Type B pancreatic cell (in vitro differentiated cells): ENCODE measurements around the gene MAEA. TPM values are rescaled to one million over a fixed set of nuclear protein-coding genes. Genes with fewer than 3 reads are reported as not detected.

Source experiments
- DNase-seq: peaks from one replicate; pipeline ENCODE4 v3.0.0; 2021; ENCODE audit warnings: mixed read lengths; ENCODE audit not compliant: unreplicated experiment; ENCODE audit errors: extremely low spot score
- H3K27ac Mint-ChIP-seq: 2 replicates; pipeline ENCODE4 v1.8.0; 2021; ENCODE audit warnings: mild to moderate bottlenecking, mixed read lengths
- H3K27me3 Mint-ChIP-seq: 2 replicates; pipeline ENCODE4 v1.8.0; 2021; ENCODE audit warnings: mixed read lengths
- H3K36me3 Mint-ChIP-seq: 2 replicates; pipeline ENCODE4 v1.8.0; 2021; ENCODE audit warnings: mixed read lengths
- H3K4me1 Mint-ChIP-seq: one replicate; pipeline ENCODE4 v1.8.0; 2021; ENCODE audit warnings: mixed read lengths; ENCODE audit not compliant: unreplicated experiment
- H3K4me3 Mint-ChIP-seq: 2 replicates; pipeline ENCODE4 v1.8.0; 2021; ENCODE audit warnings: mild to moderate bottlenecking, mixed read lengths
- H3K9me3 Mint-ChIP-seq: 2 replicates; pipeline ENCODE4 v1.8.0; 2021; ENCODE audit warnings: mixed read lengths
- total RNA-seq: library from RNA; stranded (reverse); gene quantifications from 2 replicates; pipeline ENCODE4 v1.2.1, GENCODE V29; 2021; ENCODE audit warnings: low replicate concordance
- TF ChIP-seq, protein P1 (sequence below): fragments of 200-600 bp; sonication (generic); conservative IDR thresholded peaks from 2 replicates; pipeline ENCODE4 v1.5.0; 2021; ENCODE audit warnings: antibody characterized with exemption, mild to moderate bottlenecking

Gene MAEA
- total RNA-seq, 1 donor from 2014 or later = 81.5 TPM

DNA sequence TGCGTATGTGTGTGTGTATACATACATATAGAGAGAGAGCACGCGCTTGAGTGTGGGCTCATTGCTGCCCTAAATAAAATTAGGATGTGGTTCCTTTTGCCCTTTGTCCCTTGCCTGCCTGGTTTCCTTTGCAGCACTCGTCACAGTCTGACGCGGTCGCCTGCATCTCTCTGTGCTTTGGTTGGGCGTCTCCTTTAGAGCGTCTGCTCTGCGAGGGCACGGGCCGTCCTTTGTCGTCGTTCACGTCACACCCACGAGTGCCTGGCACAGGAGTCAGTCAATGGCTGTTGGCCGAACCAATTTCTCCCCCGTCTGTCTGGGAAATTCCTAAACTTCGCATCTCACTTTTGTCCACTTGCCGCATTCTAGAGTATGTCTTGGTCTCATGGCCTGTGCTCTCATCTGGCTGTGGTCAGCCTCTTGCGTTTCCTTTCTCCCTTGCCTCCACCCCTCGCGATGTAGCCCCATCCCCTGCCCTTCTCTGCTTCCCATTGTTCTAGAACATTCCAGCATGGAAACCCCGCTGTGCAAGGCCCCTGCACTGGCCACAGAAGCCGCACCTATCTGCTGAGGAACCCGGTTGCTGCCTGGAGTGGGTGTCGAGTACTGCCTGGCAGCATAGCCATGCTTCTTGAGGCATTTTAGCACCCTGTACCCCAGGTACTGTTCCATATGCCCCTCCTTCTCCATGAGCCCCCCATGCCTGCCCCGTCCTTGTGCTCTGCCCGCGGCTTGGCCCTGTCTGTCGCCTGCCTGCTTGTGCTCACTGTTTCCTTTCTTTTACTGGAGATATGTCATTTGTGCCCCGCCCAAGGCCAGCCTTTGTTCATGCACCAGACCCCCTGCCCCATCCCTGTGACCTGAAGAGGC is 8.0 kb downstream of the MAEA start:
- Mint-ChIP-seq H3K36me3 (peaks cover 22% of the 10 kb centered on the region), H3K9me3 (no peaks in the 10 kb centered on the region), H3K4me3 (no peak overlapping the region), H3K4me1 (peaks cover 13% of the 10 kb centered on the region), H3K27me3 (no peaks in the 10 kb centered on the region), H3K27ac (peak overlapping the region; percentile 50)
- no peak for DNase-seq
- TF ChIP-seq, protein P1, sequence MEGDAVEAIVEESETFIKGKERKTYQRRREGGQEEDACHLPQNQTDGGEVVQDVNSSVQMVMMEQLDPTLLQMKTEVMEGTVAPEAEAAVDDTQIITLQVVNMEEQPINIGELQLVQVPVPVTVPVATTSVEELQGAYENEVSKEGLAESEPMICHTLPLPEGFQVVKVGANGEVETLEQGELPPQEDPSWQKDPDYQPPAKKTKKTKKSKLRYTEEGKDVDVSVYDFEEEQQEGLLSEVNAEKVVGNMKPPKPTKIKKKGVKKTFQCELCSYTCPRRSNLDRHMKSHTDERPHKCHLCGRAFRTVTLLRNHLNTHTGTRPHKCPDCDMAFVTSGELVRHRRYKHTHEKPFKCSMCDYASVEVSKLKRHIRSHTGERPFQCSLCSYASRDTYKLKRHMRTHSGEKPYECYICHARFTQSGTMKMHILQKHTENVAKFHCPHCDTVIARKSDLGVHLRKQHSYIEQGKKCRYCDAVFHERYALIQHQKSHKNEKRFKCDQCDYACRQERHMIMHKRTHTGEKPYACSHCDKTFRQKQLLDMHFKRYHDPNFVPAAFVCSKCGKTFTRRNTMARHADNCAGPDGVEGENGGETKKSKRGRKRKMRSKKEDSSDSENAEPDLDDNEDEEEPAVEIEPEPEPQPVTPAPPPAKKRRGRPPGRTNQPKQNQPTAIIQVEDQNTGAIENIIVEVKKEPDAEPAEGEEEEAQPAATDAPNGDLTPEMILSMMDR = no peak

DNA sequence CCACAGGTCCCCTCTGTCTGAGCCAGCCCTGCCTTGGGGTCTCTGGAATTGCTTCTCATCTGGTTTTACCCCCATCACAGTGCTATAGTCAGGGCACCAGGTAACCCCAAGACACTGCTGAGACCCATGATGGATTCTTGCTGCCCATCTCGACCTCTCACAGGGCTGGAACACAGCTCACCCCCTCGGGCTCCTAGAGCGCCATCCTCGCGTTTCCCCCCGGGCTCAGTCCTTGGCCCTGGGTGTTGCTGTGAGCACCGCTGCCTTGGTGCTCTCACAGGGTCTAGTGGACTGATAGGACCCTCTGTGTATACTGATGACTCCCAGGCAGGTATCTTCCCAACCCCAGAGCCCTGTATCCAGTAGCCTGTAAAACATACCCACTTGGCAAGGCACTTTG is 8.8 kb downstream of the MAEA start:
- no peaks in the 10 kb centered on the region for H3K9me3 Mint-ChIP-seq
- H3K27ac Mint-ChIP-seq = peak overlapping the region; percentile 50
- TF ChIP-seq, protein P1 = no peak
- H3K4me3 Mint-ChIP-seq = no peak overlapping the region
- no peaks in the 10 kb centered on the region for H3K27me3 Mint-ChIP-seq
- no peak for DNase-seq
- peaks cover 12% of the 10 kb centered on the region for H3K4me1 Mint-ChIP-seq
- peaks cover 22% of the 10 kb centered on the region for H3K36me3 Mint-ChIP-seq

DNA sequence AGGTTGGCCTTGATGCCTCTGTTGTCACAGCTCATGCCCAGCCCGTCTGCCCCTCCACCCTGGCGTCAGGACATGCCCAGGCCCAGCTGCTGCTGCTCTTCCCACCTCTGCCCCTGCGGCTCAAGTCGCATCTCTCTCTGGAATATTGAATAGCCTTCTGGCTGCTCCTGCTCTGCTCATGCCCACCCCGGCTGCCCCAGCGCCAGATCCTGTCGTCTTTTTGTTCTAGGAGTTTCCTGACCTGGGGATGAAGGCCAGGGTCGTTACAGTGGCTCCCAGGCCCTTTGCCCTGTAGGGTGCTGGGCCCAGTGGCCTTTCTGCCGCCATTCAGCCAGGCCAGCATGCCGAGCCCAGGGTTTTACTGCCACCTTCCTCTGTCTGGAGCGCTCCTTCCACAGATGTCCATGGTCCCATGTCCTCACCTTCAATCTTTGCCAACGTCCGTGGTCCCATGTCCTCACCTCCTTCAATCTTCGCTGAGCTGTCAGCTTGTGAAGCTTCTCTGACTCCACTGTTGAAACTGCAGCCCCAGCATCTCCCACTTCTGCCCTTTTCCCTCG is 9.7 kb downstream of the MAEA start:
- TF ChIP-seq, protein P1 = no peak
- Mint-ChIP-seq H3K27ac (peak overlapping the region; percentile 13), H3K4me3 (no peak overlapping the region), H3K4me1 (peaks cover 9% of the 10 kb centered on the region), H3K27me3 (no peaks in the 10 kb centered on the region), H3K36me3 (peaks cover 22% of the 10 kb centered on the region), H3K9me3 (no peaks in the 10 kb centered on the region)
- no peak for DNase-seq

DNA sequence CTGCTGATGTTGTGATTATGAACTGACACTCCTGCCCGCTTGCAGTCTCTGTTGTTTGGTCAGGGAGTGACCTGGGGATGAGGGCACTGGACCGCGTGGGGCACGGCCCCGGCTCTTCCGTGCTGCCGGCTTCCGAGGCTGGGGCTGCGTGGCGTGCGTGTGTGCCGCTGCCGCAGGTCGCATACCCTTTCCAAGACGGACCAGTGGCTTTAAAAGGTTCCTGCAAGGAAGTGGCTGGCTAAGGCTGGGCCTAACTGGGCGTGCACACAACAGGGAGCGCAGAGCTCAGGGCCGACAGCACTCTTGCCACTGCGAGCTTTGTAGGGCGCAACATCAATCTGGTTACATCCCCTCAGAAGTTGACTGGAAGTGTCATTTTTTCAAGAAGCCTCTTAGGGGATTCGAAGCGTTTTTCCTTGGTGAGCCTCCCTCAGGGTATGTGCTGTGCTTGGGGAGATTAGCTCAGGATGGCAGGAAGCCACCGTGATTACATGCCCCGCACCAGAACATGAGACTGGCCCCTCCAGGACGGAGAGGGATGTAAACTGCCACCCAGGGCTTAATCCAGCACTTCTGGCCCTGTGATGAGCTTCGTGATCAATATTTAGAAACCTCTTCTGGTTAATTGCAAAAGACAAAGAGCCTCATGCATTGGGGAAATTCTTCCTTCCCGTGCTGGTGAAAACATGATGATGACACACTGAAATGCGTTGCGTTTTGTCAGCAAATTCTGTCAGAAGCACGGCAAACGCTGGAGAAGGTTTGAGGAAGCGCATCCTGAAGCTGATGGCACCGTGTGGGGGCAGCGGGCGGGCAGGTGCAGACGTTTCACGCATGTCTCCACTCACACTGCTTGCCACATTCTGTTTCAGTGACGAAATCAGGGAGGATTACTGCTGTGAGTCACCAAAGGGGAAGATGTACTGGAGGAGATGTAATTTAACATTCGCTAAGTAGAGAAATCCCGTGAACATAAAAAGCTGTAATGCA is 11.1 kb downstream of the MAEA start:
- Mint-ChIP-seq H3K4me3 (no peak overlapping the region), H3K9me3 (no peaks in the 10 kb centered on the region), H3K27me3 (no peaks in the 10 kb centered on the region), H3K36me3 (peaks cover 22% of the 10 kb centered on the region), H3K27ac (no peak overlapping the region), H3K4me1 (peaks cover 5% of the 10 kb centered on the region)
- DNase-seq = no peak
- TF ChIP-seq, protein P1 = no peak

DNA sequence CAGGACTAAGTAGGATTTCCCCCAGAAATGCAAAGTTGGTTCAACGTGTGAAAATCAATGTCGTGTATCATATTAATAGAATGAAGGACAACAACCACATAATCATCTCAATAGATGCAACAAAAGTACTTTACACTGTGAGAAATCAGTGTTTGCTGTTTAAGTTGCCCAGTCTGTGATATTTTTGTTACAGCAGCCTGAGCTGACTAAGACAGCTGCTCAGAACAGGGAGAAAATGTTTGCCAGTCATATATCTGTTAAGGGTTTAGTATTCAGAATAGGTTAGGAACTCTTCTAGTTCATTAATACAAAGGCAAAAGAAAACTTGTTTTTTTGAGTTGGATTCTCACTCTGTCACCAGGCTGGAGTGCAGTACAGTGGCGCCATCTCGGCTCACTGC is 12.5 kb downstream of the MAEA start:
- Mint-ChIP-seq H3K9me3 (no peaks in the 10 kb centered on the region), H3K36me3 (peaks cover 22% of the 10 kb centered on the region)

More for the DNA sequence above, 12.5 kb downstream of the MAEA start:
- no peaks in the 10 kb centered on the region for H3K27me3 Mint-ChIP-seq
- no peak overlapping the region for H3K27ac Mint-ChIP-seq
- H3K4me3 Mint-ChIP-seq = no peak overlapping the region
- TF ChIP-seq, protein P1 = no peak
- DNase-seq = no peak
- H3K4me1 Mint-ChIP-seq = peaks cover 5% of the 10 kb centered on the region
